ENCODE results near the gene PIK3CA. TPM values are rescaled to one million over a fixed set of nuclear protein-coding genes. Genes with fewer than 3 reads are reported as not detected.

The PIK3CA gene
- total RNA-seq, 1 donor = 34.7 TPM

- no peak overlapping the region for H2AFZ ChIP-seq (ENCODE audit: low read length)
- no peaks in the 10 kb centered on the region for H3K79me2 ChIP-seq (ENCODE audit: insufficient read depth, low read length)
- no peaks in the 10 kb centered on the region for H3K4me1 ChIP-seq (ENCODE audit: insufficient read depth, low read length)
- H3K4me3 ChIP-seq (ENCODE audit: insufficient read depth, low read length) = no peak overlapping the region
- no peaks in the 10 kb centered on the region for H4K20me1 ChIP-seq (ENCODE audit: insufficient read depth, low read length)
- no peak overlapping the region for H3K4me2 ChIP-seq (ENCODE audit: insufficient read depth, low read length)
- no peak for TF ChIP-seq CTCF (IDR thresholded peaks at IDR 0.05; ENCODE audit: extremely low read depth, low read depth, low read length)
- DNase-seq (ENCODE audit: insufficient read length, low spot score, missing footprints) = no peak
- H3K36me3 ChIP-seq (ENCODE audit: insufficient read depth, low read length) = no peaks in the 10 kb centered on the region
- no peaks in the 10 kb centered on the region for H3K9me3 ChIP-seq (ENCODE audit: low read depth, low read length)
- no peak overlapping the region for H3K27ac ChIP-seq (ENCODE audit: low read depth, low read length)
- no peaks in the 10 kb centered on the region for H3K27me3 ChIP-seq (ENCODE audit: insufficient read depth, low read length)
Measured at GRCh38 chr3:179264449-179264848, 116.3 kb downstream of the PIK3CA start.

- TF ChIP-seq CTCF (IDR thresholded peaks at IDR 0.05; ENCODE audit: extremely low read depth, low read depth, low read length) = no peak
- no peak overlapping the region for H2AFZ ChIP-seq (ENCODE audit: low read length)
- no peaks in the 10 kb centered on the region for H3K27me3 ChIP-seq (ENCODE audit: insufficient read depth, low read length)
- H3K79me2 ChIP-seq (ENCODE audit: insufficient read depth, low read length) = no peaks in the 10 kb centered on the region
- no peaks in the 10 kb centered on the region for H3K4me1 ChIP-seq (ENCODE audit: insufficient read depth, low read length)
- no peaks in the 10 kb centered on the region for H3K9me3 ChIP-seq (ENCODE audit: low read depth, low read length)
- H3K4me2 ChIP-seq (ENCODE audit: insufficient read depth, low read length) = no peak overlapping the region
- no peaks in the 10 kb centered on the region for H4K20me1 ChIP-seq (ENCODE audit: insufficient read depth, low read length)
- H3K4me3 ChIP-seq (ENCODE audit: insufficient read depth, low read length) = no peak overlapping the region
- H3K36me3 ChIP-seq (ENCODE audit: insufficient read depth, low read length) = no peaks in the 10 kb centered on the region
- DNase-seq (ENCODE audit: insufficient read length, low spot score, missing footprints) = no peak
- no peak overlapping the region for H3K27ac ChIP-seq (ENCODE audit: low read depth, low read length)
Measured at GRCh38 chr3:179265092-179265491, 116.9 kb downstream of the PIK3CA start.

- Histone ChIP-seq H4K20me1 (ENCODE audit: insufficient read depth, low read length) (no peaks in the 10 kb centered on the region), H2AFZ (ENCODE audit: low read length) (no peak overlapping the region), H3K79me2 (ENCODE audit: insufficient read depth, low read length) (no peaks in the 10 kb centered on the region), H3K9me3 (ENCODE audit: low read depth, low read length) (no peaks in the 10 kb centered on the region), H3K27ac (ENCODE audit: low read depth, low read length) (no peak overlapping the region), H3K4me1 (ENCODE audit: insufficient read depth, low read length) (no peaks in the 10 kb centered on the region), H3K4me2 (ENCODE audit: insufficient read depth, low read length) (no peak overlapping the region), H3K36me3 (ENCODE audit: insufficient read depth, low read length) (no peaks in the 10 kb centered on the region), H3K4me3 (ENCODE audit: insufficient read depth, low read length) (no peak overlapping the region), H3K27me3 (ENCODE audit: insufficient read depth, low read length) (no peaks in the 10 kb centered on the region)
- TF ChIP-seq CTCF (IDR thresholded peaks at IDR 0.05; ENCODE audit: extremely low read depth, low read depth, low read length) = no peak
- no peak for DNase-seq (ENCODE audit: insufficient read length, low spot score, missing footprints)
Measured at GRCh38 chr3:179265875-179266274, 117.7 kb downstream of the PIK3CA start.

- no peaks in the 10 kb centered on the region for H3K36me3 ChIP-seq (ENCODE audit: insufficient read depth, low read length)
- no peaks in the 10 kb centered on the region for H3K27me3 ChIP-seq (ENCODE audit: insufficient read depth, low read length)
- TF ChIP-seq CTCF (IDR thresholded peaks at IDR 0.05; ENCODE audit: extremely low read depth, low read depth, low read length) = no peak
- H3K4me1 ChIP-seq (ENCODE audit: insufficient read depth, low read length) = no peaks in the 10 kb centered on the region
- DNase-seq (ENCODE audit: insufficient read length, low spot score, missing footprints) = no peak
- no peaks in the 10 kb centered on the region for H4K20me1 ChIP-seq (ENCODE audit: insufficient read depth, low read length)
- no peak overlapping the region for H3K27ac ChIP-seq (ENCODE audit: low read depth, low read length)
- H3K4me3 ChIP-seq (ENCODE audit: insufficient read depth, low read length) = no peak overlapping the region
- H3K79me2 ChIP-seq (ENCODE audit: insufficient read depth, low read length) = no peaks in the 10 kb centered on the region
- no peak overlapping the region for H3K4me2 ChIP-seq (ENCODE audit: insufficient read depth, low read length)
- no peaks in the 10 kb centered on the region for H3K9me3 ChIP-seq (ENCODE audit: low read depth, low read length)
- no peak overlapping the region for H2AFZ ChIP-seq (ENCODE audit: low read length)
Measured at GRCh38 chr3:179266701-179267211, 118.6 kb downstream of the PIK3CA start.
